Gastrocnemius medialis (tissue), 4 donors: ENCODE measurements around the gene SMIM13. TPM values are rescaled to one million over a fixed set of nuclear protein-coding genes. Genes with fewer than 3 reads are reported as not detected.

ENCODE experiments used
- ATAC-seq, 2 donors: fragments of 150-250 bp; one replicate each; pipeline ENCODE4 v1.9.1; 2016
- DNase-seq, 2 donors: peaks; one replicate each; pipeline ENCODE4 v3.0.0-alpha.2; 2019
- H3K27ac ChIP-seq, 4 donors: fragments of 200-600 bp; sonication (generic); 1 replicate in 1 of 4; 2 replicates in 3 of 4; pipeline ENCODE4 v1.5.1; 2016 to 2018; ENCODE audit warnings: mild to moderate bottlenecking in 2 of 4, moderate library complexity in 1 of 4
- H3K27me3 ChIP-seq, 3 donors: fragments of 200-600 bp; sonication (generic) in 2 of 3; 1 replicate in 1 of 3; 2 replicates in 2 of 3; pipeline versions ENCODE4 v1.5.1 to v1.6.0; 2016 to 2019; ENCODE audit warnings: mild to moderate bottlenecking in 1 of 3, moderate library complexity in 1 of 3
- H3K36me3 ChIP-seq, 2 donors: fragments of 200-600 bp; sonication (generic) in 1 of 2; one replicate each; pipeline ENCODE4 v1.5.1; 2017 to 2018
- H3K4me1 ChIP-seq, 2 donors: fragments of 200-600 bp; sonication (generic) in 1 of 2; one replicate each; pipeline ENCODE4 v1.5.1; 2016 to 2017; ENCODE audit warnings: mild to moderate bottlenecking in 2 of 2
- H3K4me3 ChIP-seq, 4 donors: fragments of 200-600 bp; sonication (generic) in 3 of 4; 1 replicate in 1 of 4; 2 replicates in 3 of 4; pipeline ENCODE4 v1.5.1; 2016 to 2019; ENCODE audit warnings: mild to moderate bottlenecking in 2 of 4
- H3K9me3 ChIP-seq, 3 donors: fragments of 200-600 bp; sonication (generic) in 2 of 3; 1 replicate in 1 of 3; 2 replicates in 2 of 3; pipeline ENCODE4 v1.5.1; 2016 to 2019
- POLR2A ChIP-seq, 2 donors: fragments of 450-650 bp; IDR thresholded peaks; one replicate each; pipeline ENCODE4 v1.6.1; 2017; ENCODE audit warnings: antibody characterized with exemption in 2 of 2, mild to moderate bottlenecking in 2 of 2, moderate library complexity in 2 of 2
- in situ Hi-C, 4 donors: fragments of 200-750 bp; cut with MboI; loops; one replicate each; pipeline versions ENCODE4 v1.15.0 to v1.8.0; 2017; ENCODE audit warnings: low sequenced_read_pairs in 4 of 4
- intact Hi-C: fragments of 100-400 bp; cut with DNase I; formaldehyde crosslinking; loops from one replicate; pipeline ENCODE4 v1.15.1; 2023; ENCODE audit warnings: low total_unique reads
- total RNA-seq, 4 donors: library from RNA; depleted of rRNA; stranded (reverse); fragments of >200 nt; gene quantifications; one replicate each; pipeline versions ENCODE4 v1.1.0 to v1.2.3, GENCODE V29; 2016
- TF ChIP-seq, protein P1 (sequence below), 5 experiments: fragments of 450-650 bp in 3 of 5; fragments of 200-600 bp in 2 of 5; sonication (generic) in 2 of 5; IDR thresholded peaks in 4 of 5; conservative IDR thresholded peaks in 1 of 5; 1 replicate in 4 of 5; 2 replicates in 1 of 5; pipeline ENCODE4 v1.5.1; 2016 to 2019; ENCODE audit warnings: antibody characterized with exemption in 5 of 5, mild to moderate bottlenecking in 3 of 5, moderate library complexity in 3 of 5

SMIM13 gene
- total RNA-seq = 10 to 100 TPM in 3 of 4 donors, 1 to 10 TPM in 1; 9.9 to 12.8 (median 12.3) TPM

DNA sequence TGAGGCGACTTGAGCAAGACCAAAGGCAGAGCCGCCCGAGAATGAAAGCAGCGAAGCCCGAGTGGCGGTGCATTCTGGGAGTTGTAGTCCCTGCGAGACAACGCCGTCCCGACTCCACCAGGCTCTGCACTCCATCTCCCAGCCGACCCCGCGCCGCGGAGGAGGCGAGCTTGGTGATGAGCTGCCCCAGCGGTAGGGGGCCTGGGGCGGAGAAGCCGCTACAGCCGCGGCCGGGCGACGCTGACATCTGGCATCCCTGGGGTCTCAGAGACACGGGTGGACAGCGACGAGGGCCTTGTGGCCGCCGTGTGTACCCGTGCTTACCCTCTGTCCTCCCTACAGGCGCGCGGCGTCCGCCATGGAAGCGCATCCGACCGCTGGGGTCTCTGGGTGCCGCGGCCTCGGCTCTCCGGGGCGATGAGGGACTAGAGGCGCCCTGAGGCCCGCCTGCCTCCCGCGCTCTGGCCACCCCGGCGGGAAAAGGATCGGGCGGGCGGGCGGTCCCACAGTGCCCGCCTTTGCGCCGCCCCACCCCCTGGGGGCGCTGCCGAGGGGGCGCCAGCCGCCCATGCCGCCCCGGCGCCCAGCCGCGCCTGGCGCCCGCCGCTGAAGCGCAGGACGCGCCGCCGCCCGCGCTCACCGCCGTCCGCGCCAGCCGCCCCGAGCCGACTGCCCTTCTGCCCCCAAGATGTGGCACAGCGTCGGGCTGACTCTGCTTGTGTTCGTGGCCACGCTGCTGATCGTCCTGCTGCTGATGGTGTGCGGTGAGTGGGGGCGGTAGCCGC, at the start of gene SMIM13:
Gene SMIM13 (plus strand): TSS at position 209 of the 785 bp plus-strand sequence. CDS start 480 bp downstream, at position 689.
- Histone ChIP-seq H3K4me3 (peak within 1 kb of the TSS; percentile 78 to 91 (median 86)), H3K4me1 (peaks cover 16 to 18% of the 10 kb centered on the region in 2 donors), H3K9me3 (no peaks in the 10 kb centered on the region), H3K36me3 (no peaks in the 10 kb centered on the region), H3K27ac (peak within 1 kb of the TSS; percentile 94 to 97 (median 95)), H3K27me3 (no peaks in the 10 kb centered on the region)
- intact Hi-C loops = loop anchor here (1.0 to 5.0 kb wide), 2 partner anchors 138 to 400 kb away; partner anchors contain the start of genes C6orf52, NEDD9 and PAK1IP1
- TF ChIP-seq, protein P1, sequence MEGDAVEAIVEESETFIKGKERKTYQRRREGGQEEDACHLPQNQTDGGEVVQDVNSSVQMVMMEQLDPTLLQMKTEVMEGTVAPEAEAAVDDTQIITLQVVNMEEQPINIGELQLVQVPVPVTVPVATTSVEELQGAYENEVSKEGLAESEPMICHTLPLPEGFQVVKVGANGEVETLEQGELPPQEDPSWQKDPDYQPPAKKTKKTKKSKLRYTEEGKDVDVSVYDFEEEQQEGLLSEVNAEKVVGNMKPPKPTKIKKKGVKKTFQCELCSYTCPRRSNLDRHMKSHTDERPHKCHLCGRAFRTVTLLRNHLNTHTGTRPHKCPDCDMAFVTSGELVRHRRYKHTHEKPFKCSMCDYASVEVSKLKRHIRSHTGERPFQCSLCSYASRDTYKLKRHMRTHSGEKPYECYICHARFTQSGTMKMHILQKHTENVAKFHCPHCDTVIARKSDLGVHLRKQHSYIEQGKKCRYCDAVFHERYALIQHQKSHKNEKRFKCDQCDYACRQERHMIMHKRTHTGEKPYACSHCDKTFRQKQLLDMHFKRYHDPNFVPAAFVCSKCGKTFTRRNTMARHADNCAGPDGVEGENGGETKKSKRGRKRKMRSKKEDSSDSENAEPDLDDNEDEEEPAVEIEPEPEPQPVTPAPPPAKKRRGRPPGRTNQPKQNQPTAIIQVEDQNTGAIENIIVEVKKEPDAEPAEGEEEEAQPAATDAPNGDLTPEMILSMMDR (IDR thresholded peaks at IDR 0.05 in 4 of 5, conservative IDR thresholded peaks at IDR 0.05 in 1 of 5) = peak; percentile 51 to 89 (median 70)
- peak; percentile 71 to 81 for TF ChIP-seq POLR2A (IDR thresholded peaks at IDR 0.05)
- peak; percentile 94 to 98 for ATAC-seq
- DNase-seq = peak; percentile 97
- in situ Hi-C loops = no loop called here

DNA sequence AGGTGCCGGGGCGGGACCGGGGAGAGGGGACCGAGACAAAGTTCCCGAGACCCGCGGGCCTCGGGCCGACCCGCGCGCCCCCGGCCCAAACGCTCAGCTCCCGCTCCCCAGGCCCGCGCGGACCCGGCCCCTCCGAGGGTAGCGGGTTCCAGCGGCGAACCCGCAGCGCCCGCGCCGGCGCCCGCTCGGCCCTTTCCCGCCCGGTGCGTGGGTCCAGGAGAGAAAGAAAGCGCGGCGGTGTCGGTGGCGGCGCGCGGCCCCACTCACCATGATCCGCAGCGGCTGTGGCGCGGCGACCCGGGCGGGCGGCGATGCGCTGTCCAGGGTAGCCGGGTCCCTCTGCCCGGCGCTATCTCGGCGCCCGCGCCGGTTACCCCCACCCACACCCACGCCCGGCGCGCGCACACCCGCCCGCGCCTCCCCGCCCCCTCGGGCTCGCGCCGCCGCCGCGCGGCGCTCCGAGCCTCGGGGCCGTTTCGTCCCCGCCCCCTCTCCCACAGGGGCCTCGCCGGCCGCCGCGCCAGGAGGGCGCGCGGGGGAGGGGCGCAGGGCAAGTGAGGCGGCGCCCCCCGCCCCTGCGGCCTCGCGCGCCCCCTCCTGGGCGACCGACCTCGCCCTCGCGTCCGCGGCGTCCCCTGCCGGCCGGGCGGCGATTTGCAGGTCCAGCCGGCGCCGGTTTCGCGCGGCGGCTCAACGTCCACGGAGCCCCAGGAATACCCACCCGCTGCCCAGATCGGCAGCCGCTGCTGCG, 49.5 kb upstream of the SMIM13 start, which contains the start of gene ELOVL2:
Gene ELOVL2 (minus strand): TSS at position 345 of the 751 bp plus-strand sequence. CDS start 75 bp downstream, at position 270.
- H3K4me3 ChIP-seq = peak within 1 kb of the TSS; percentile 40 to 54 (median 49)
- H3K4me1 ChIP-seq = peaks cover 3 to 4% of the 10 kb centered on the region in 2 donors
- intact Hi-C loops = no loop called here
- ATAC-seq = peak in 1 of 2 donors; percentile 24
- H3K36me3 ChIP-seq = no peaks in the 10 kb centered on the region
- TF ChIP-seq POLR2A (IDR thresholded peaks at IDR 0.05) = no peak
- TF ChIP-seq, protein P1 (IDR thresholded peaks at IDR 0.05 in 4 of 5, conservative IDR thresholded peaks at IDR 0.05 in 1 of 5) = peak in 2 of 5 experiments; percentile 28 to 40
- peaks cover 52 to 53% (median 52%) of the 10 kb centered on the region in 3 donors for H3K27me3 ChIP-seq
- no peak within 1 kb of the TSS for H3K27ac ChIP-seq
- in situ Hi-C loops = no loop called here
- H3K9me3 ChIP-seq = no peaks in the 10 kb centered on the region
- DNase-seq = no peak

DNA sequence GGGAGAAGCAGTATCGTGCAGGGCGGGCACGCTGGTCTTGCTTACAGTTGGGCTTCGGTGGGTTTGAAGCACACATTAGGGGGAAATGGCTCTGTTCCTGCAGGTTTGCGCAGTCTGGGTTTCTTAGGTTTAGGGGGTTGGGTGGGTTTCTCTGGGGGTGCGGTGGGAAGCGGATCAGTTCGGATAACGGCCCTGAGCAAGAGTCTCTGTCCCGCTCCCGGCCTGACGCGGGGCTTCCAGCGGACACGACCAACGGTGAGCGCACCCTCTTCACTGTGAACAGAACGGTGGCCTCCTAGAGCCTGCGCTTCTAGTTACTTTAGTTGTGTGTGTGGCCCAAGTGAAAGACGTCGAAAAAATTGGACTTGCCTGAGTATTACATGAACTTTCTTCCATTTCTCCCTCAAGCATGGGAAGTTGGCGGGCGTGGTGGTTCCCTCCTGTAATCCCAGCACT, 48.9 kb upstream of the SMIM13 start:
- H3K4me3 ChIP-seq = peak overlapping the region in 2 of 4 donors; percentile 32 to 46
- DNase-seq (no peak), ATAC-seq (no peak)
- H3K27me3 ChIP-seq = peaks cover 52 to 55% (median 52%) of the 10 kb centered on the region in 3 donors
- H3K27ac ChIP-seq = no peak overlapping the region
- intact Hi-C loops = no loop called here
- in situ Hi-C loops = no loop called here
- H3K4me1 ChIP-seq = peaks cover 3 to 4% of the 10 kb centered on the region in 2 donors
- no peaks in the 10 kb centered on the region for H3K9me3 ChIP-seq
- no peak for TF ChIP-seq POLR2A (IDR thresholded peaks at IDR 0.05)
- TF ChIP-seq, protein P1 (IDR thresholded peaks at IDR 0.05 in 4 of 5, conservative IDR thresholded peaks at IDR 0.05 in 1 of 5) = no peak
- no peaks in the 10 kb centered on the region for H3K36me3 ChIP-seq

DNA sequence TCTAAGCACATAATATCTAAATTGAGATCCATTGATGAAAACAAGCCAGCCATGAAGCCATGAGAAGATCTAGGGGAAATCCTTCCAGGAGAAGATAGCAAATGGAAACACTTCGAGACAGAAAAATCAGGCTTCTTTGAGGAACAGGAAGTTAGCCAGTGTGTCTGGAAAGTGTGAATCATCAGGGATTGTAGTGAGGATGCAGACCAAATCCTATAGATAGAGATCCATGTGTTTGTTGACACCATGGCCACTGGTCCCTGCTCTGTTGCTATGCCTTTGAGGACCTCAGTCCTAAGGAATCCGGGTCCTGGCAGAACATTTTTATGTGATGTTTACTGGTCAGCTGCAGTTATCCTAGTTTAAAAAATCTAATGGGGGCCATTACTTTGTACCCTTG, 42.9 kb upstream of the SMIM13 start:
- intact Hi-C loops = no loop called here
- peaks cover 21 to 29% (median 24%) of the 10 kb centered on the region in 3 donors for H3K27me3 ChIP-seq
- in situ Hi-C loops = loop anchor here in 1 of 4 donors (25.0 kb wide), 1 partner anchor 563 kb away; no protein-coding TSS in a partner anchor

More for the DNA sequence above, 42.9 kb upstream of the SMIM13 start:
- TF ChIP-seq, protein P1 (IDR thresholded peaks at IDR 0.05 in 4 of 5, conservative IDR thresholded peaks at IDR 0.05 in 1 of 5) = no peak
- no peak for TF ChIP-seq POLR2A (IDR thresholded peaks at IDR 0.05)
- Histone ChIP-seq H3K4me1 (no peaks in the 10 kb centered on the region), H3K27ac (no peak overlapping the region), H3K9me3 (no peaks in the 10 kb centered on the region), H3K36me3 (no peaks in the 10 kb centered on the region), H3K4me3 (no peak overlapping the region)
- DNase-seq (no peak), ATAC-seq (no peak)
